ENCODE measurements around the gene METTL27. TPM values are rescaled to one million over a fixed set of nuclear protein-coding genes. Genes with fewer than 3 reads are reported as not detected.

METTL27 gene
- total RNA-seq, 1 experiment from 2014 or later = 0.55 TPM

- peaks cover 17% of the 10 kb centered on the region for H3K27me3 ChIP-seq
- H3K36me3 ChIP-seq = no peaks in the 10 kb centered on the region
- H3K4me1 ChIP-seq = no peaks in the 10 kb centered on the region
- H3K9me3 ChIP-seq (replicated peaks) = no peaks in the 10 kb centered on the region
- DNase-seq = no peak
- no peak overlapping the region for H3K27ac ChIP-seq
- no peak overlapping the region for H3K4me3 ChIP-seq
Observed at GRCh38 chr7:73876973-73877372, 34.7 kb upstream of the METTL27 start.

GRCh38 chr7:73876361-73876760, 34.0 kb upstream of the METTL27 start:
- H3K4me1 ChIP-seq = no peaks in the 10 kb centered on the region
- H3K36me3 ChIP-seq = no peaks in the 10 kb centered on the region
- H3K9me3 ChIP-seq (replicated peaks) = no peaks in the 10 kb centered on the region
- H3K27me3 ChIP-seq = peaks cover 16% of the 10 kb centered on the region
- no peak overlapping the region for H3K27ac ChIP-seq
- no peak overlapping the region for H3K4me3 ChIP-seq
- no peak for DNase-seq

GRCh38 chr7:73872056-73872908, 30.0 kb upstream of the METTL27 start:
- no peak overlapping the region for H3K4me3 ChIP-seq
- no peak overlapping the region for H3K27ac ChIP-seq
- peaks cover 8% of the 10 kb centered on the region for H3K27me3 ChIP-seq
- H3K4me1 ChIP-seq = peaks cover 7% of the 10 kb centered on the region; the same call in 1 of the 2 replicates
- H3K36me3 ChIP-seq = no peaks in the 10 kb centered on the region
- no peak for DNase-seq
- no peaks in the 10 kb centered on the region for H3K9me3 ChIP-seq (replicated peaks)

GRCh38 chr7:73871163-73872011, 29.1 kb upstream of the METTL27 start:
- Histone ChIP-seq H3K4me1 (peaks cover 7% of the 10 kb centered on the region; the same call in 1 of the 2 replicates), H3K36me3 (no peaks in the 10 kb centered on the region), H3K4me3 (no peak overlapping the region), H3K27me3 (peaks cover 8% of the 10 kb centered on the region), H3K27ac (no peak overlapping the region), H3K9me3 (replicated peaks) (no peaks in the 10 kb centered on the region)
- DNase-seq = no peak

GRCh38 chr7:73870041-73870492, 27.8 kb upstream of the METTL27 start:
- Histone ChIP-seq H3K4me1 (peaks cover 7% of the 10 kb centered on the region; the same call in 1 of the 2 replicates), H3K36me3 (no peaks in the 10 kb centered on the region), H3K4me3 (no peak overlapping the region), H3K27ac (no peak overlapping the region), H3K27me3 (peaks cover 8% of the 10 kb centered on the region), H3K9me3 (replicated peaks) (no peaks in the 10 kb centered on the region)
- DNase-seq = no peak

- DNase-seq = no peak
Observed at GRCh38 chr7:73869011-73869798, 26.9 kb upstream of the METTL27 start.

GRCh38 chr7:73866446-73866767, 24.1 kb upstream of the METTL27 start:
- no peak overlapping the region for H3K4me3 ChIP-seq
- H3K4me1 ChIP-seq = peaks cover 7% of the 10 kb centered on the region; the same call in 1 of the 2 replicates
- DNase-seq = no peak
- no peak overlapping the region for H3K27ac ChIP-seq
- H3K36me3 ChIP-seq = no peaks in the 10 kb centered on the region
- no peaks in the 10 kb centered on the region; the same call in 1 of the 2 replicates for H3K27me3 ChIP-seq
- no peaks in the 10 kb centered on the region for H3K9me3 ChIP-seq (replicated peaks)

More at GRCh38 chr7:73869011-73869798, 26.9 kb upstream of the METTL27 start:
- Histone ChIP-seq H3K27ac (no peak overlapping the region), H3K4me1 (peaks cover 7% of the 10 kb centered on the region; the same call in 1 of the 2 replicates), H3K27me3 (peaks cover 8% of the 10 kb centered on the region), H3K36me3 (no peaks in the 10 kb centered on the region), H3K4me3 (no peak overlapping the region), H3K9me3 (replicated peaks) (no peaks in the 10 kb centered on the region)

GRCh38 chr7:73865738-73866445, 23.6 kb upstream of the METTL27 start:
- Histone ChIP-seq H3K36me3 (no peaks in the 10 kb centered on the region), H3K4me1 (peaks cover 7% of the 10 kb centered on the region; the same call in 1 of the 2 replicates), H3K27ac (no peak overlapping the region), H3K4me3 (no peak overlapping the region), H3K9me3 (replicated peaks) (no peaks in the 10 kb centered on the region), H3K27me3 (no peaks in the 10 kb centered on the region; the same call in 1 of the 2 replicates)
- peak; percentile 46 to 77 for DNase-seq

- DNase-seq = no peak
- H3K4me1 ChIP-seq = peaks cover 3% of the 10 kb centered on the region; the same call in 1 of the 2 replicates
- no peaks in the 10 kb centered on the region; the same call in 1 of the 2 replicates for H3K27me3 ChIP-seq
- H3K4me3 ChIP-seq = no peak overlapping the region
- no peak overlapping the region for H3K27ac ChIP-seq
- H3K36me3 ChIP-seq = no peaks in the 10 kb centered on the region
- H3K9me3 ChIP-seq (replicated peaks) = no peaks in the 10 kb centered on the region
Observed at GRCh38 chr7:73864981-73865711, 22.8 kb upstream of the METTL27 start.

GRCh38 chr7:73861305-73861704, 19.0 kb upstream of the METTL27 start:
- Histone ChIP-seq H3K27ac (no peak overlapping the region), H3K4me1 (no peaks in the 10 kb centered on the region), H3K4me3 (no peak overlapping the region), H3K9me3 (replicated peaks) (no peaks in the 10 kb centered on the region), H3K27me3 (no peaks in the 10 kb centered on the region), H3K36me3 (no peaks in the 10 kb centered on the region)
- DNase-seq = no peak

GRCh38 chr7:73860859-73861258, 18.5 kb upstream of the METTL27 start, which contains the start of gene TMEM270:
TSS of gene TMEM270 (plus strand) at chr7:73861159. CDS start at chr7:73861195, 36 bp downstream.
- no peak within 1 kb of the TSS for H3K27ac ChIP-seq
- no peak within 1 kb of the TSS for H3K4me3 ChIP-seq
- no peak for DNase-seq
- no peaks in the 10 kb centered on the region for H3K9me3 ChIP-seq (replicated peaks)
- no peaks in the 10 kb centered on the region for H3K4me1 ChIP-seq
- no peaks in the 10 kb centered on the region for H3K36me3 ChIP-seq
- H3K27me3 ChIP-seq = no peaks in the 10 kb centered on the region

GRCh38 chr7:73858807-73859206, 16.5 kb upstream of the METTL27 start:
- no peak overlapping the region for H3K27ac ChIP-seq
- H3K9me3 ChIP-seq (replicated peaks) = no peaks in the 10 kb centered on the region
- H3K27me3 ChIP-seq = peaks cover 11% of the 10 kb centered on the region; the same call in 1 of the 2 replicates
- DNase-seq = no peak
- no peak overlapping the region for H3K4me3 ChIP-seq
- H3K4me1 ChIP-seq = no peaks in the 10 kb centered on the region
- H3K36me3 ChIP-seq = no peaks in the 10 kb centered on the region

- H3K4me1 ChIP-seq = no peaks in the 10 kb centered on the region
- H3K36me3 ChIP-seq = no peaks in the 10 kb centered on the region
- no peak for DNase-seq
- H3K9me3 ChIP-seq (replicated peaks) = no peaks in the 10 kb centered on the region
- H3K4me3 ChIP-seq = no peak overlapping the region
- H3K27ac ChIP-seq = no peak overlapping the region
- peaks cover 11% of the 10 kb centered on the region; the same call in 1 of the 2 replicates for H3K27me3 ChIP-seq
Observed at GRCh38 chr7:73856941-73857340, 14.6 kb upstream of the METTL27 start.

All from SJCRH30 (cell line).